NCI-H345 treated with DMSO at 0.1 percent for 48 hours (cell line): ENCODE measurements around the gene GAB1.

ENCODE experiments used
- DNase-seq: peaks from one replicate; lab custom pipeline; 2025; ENCODE audit not compliant: unreplicated experiment; lab: John Stamatoyannopoulos, UW

GAB1 gene

GRCh38 chr4:143383005-143383574 is 46.4 kb downstream of the GAB1 start:
- DNase-seq = no peak

DNA sequence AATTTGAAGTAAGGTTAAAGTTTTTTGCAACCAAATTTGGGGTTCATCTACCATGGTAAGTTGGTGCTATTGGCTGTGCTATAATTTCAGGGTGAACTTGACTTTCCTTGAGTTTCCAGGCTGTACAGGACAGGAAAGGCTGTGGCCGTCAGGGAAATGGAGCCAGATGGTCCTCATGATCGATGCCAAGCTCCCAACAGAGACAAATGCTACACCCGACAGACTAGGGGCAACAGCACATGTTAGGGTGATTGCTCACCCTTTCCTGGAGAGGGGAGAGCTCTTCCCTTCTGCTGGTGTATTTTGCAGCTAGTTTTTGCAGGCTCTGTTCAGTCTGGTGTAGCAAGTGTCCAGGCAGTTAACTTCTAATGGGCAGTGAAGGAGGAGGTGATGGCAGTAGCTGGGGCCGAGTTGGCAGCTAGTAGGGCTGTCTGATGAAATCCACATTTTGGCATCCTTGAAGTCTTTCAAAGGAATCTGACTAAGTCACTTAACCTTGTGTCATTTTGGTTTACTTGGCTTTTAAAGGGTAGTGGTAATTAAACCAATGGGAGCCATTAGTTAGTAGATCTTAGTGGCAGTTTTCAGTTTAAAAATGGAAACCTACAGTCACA is 47.8 kb downstream of the GAB1 start:
- no peak for DNase-seq

DNA sequence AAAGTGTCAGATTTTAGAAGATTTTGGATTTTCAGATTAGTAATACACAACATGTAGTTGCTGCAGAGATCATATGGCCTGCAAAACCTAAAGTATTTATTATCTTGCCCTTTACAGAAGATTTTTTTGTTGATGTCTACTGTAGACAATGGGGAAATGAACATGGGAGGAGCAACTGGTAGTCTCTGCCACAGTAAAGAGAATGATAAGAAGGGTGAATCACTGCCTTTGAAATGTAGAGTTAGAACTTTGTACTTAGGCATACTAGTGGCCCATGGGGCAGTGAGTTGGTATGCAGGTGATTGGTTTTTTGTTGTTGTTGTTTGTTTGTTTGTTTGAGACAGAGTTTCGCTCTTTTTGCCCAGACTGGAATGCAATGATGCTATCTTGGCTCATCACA is 50.1 kb downstream of the GAB1 start:
- DNase-seq = no peak

DNA sequence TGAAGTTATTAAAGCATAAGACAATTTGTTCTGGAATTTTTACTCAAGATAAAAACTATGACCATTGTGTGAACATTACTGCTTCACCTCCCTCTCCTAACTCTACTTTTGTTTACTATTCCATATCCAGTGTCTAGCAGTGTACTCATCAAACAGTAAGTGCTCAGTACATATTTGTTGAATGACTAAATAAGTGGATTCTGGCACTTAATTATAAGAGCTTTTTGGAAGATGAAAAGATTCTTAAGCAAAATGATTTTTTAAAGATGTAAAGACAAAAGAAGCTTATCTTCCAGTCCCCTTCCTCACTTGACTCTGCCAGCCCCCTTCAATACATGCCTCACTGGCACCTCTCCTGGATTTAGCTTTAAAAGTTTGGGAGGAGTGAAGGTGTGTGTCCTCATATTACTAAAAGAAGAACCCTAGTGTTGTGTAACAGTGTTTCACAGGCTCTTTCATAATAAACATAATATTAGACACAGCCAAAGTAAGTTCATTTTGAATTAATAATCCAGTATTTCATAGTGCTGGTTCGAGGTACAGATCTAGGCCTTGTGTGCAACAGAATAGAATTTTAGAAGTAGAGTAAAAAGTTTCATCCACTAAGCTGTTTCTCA is 53.0 kb downstream of the GAB1 start:
- DNase-seq = no peak

DNA sequence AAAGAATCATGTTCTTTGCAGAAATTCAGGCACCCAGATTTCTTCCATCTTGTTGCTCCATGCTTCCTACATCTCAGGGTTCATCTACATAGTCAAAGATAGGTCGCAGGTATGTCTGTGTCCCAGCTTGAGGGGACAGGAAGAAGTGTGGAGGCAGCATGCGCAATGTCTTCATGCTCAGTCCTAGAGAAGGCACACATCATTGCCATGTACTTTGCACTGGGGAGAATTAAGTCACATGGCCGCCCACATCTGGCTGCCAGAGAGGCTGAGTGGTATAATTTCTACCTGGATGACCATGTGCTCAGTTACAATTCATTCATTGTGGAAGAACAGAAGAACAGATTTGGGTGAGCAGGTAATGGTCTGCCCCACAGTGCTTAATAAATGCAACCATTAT is 54.1 kb downstream of the GAB1 start:
- no peak for DNase-seq

GRCh38 chr4:143391261-143391660 is 54.6 kb downstream of the GAB1 start:
- DNase-seq = no peak

DNA sequence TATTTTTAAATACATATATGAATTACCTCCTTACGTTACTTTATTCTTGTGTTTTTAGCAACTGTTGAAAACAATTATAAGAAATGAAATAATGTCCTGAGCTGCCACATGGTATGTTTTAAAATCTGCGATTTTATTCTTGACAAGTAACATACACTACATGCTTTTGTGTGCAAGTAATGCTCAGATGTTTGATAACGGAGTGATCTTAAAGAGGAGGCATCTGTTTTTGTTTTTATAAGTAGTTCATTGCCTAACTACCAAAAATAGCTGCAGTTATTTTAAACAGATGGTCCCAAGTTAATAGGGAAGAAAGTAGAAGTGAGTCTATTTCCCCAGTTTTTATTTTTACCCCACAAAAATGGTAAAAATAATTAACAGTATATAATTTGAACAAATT is 55.2 kb downstream of the GAB1 start:
- no peak for DNase-seq

- DNase-seq = no peak
These were observed 56.5 kb downstream of the GAB1 start for GRCh38 chr4:143393195-143393594.

DNA sequence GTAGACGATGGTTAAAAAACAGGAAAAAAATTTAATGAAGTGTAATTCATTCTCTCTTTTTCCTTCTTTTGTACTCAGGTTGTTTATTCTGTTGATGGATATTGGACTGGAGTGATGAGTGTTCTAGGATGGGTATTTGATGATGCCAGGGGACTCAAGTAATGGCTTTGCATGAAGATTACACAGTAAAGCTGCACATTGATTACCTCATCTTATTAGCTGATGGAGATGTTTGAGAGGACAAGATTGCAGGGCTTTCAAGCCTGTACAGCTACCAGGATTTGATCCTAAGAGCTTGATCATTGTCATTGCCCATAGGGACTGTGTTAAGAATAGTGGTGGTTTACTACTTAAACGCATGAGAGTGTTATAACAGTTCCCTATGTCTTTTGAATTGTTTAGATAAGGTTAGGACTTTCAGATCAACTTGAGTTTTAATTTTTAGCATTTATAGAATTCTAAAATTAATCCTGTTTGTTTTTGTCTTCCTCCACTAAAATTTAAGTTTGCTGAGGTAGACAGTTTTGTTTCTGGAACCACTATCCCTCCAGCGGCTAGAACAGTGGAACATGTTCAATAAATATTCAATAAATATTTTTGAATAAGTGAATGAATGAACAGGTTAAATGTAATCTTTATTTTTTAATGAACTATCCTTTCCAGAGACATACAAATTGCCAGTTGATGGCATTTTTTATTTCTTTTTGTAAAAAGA is 58.2 kb downstream of the GAB1 start:
- no peak for DNase-seq

GRCh38 chr4:143396695-143397094 is 60.0 kb downstream of the GAB1 start:
- DNase-seq = no peak

DNA sequence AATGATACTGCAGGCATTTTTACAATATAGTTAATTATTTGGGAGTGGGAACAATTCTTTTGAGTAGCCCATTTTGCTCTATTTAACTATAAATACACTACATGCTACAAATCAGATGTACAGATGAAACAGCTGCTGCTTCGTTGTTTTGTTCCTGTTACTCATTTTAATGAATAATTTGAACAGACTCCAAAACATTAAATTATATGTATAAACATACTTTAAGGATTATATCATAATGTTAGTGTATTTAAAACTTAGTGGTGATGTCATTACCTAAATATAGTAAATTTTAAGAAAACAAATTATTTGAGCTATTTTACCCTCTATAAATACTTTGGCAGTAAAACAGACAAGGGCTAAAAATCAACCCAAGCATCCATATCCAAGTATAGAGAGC is 60.7 kb downstream of the GAB1 start:
- DNase-seq = no peak

- no peak for DNase-seq
These were observed 61.2 kb downstream of the GAB1 start for GRCh38 chr4:143397887-143398286.

DNA sequence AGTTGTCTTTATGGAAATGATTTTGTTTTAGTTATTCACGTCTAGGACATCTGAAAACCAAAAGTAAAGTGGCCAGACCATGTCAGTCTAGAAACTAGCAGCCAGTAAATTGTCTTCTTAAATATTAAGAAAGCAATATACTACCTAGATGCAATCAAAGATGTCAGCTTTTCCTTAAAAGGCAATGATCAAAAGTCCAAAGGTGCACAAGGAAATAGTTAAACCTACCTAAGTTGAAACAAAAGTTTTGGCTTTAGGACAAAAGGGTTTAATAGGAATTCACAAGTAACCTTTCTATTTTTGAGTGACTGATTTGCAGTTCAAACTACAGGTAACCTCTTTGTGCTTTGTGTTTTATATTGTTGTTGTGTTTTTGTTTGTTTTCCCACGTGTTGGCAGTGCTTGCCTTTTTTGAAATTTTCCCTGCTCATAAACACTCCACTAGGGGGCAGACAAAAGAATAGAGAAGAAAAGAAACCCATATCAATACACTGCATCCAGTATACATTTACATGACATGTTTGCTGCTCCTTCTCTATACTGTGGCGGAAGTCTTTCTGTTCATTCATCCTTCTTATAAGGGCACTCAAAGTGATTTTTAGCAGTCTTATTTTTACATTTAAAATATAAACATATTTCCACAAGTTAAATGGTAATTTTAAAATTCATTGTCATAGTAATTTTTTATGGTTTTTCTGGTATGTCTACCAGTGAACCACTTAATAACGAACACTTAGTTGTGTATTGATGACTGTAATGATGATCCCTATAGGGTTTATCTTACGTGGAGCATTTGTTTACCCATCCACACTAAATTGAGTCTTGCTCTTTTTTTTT is 62.7 kb downstream of the GAB1 start:
- DNase-seq = no peak

DNA sequence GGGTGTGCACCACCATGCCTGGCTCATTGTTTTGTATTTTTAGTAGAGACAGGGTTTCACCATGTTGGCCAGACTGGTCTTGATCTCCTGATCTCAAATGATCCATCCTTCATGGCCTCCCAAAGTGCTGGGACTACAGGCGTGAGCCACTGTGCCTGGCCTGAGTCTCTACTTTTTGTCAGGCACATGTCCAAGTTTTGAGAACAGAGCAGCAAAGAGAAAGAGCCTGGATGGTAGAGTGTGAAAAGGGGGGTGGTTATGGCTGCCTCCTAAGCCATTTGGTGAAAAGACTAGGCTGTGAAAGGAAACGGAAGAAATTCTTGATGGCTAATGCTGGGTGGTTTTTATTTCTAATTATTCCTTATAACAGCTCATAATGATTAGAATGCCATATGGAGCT is 63.4 kb downstream of the GAB1 start:
- no peak for DNase-seq

- DNase-seq = no peak
These were observed 66.3 kb downstream of the GAB1 start for GRCh38 chr4:143402776-143403552.

GRCh38 chr4:143403553-143403820 is 66.8 kb downstream of the GAB1 start:
- DNase-seq = no peak

GRCh38 chr4:143404555-143404954 is 67.9 kb downstream of the GAB1 start:
- no peak for DNase-seq

DNA sequence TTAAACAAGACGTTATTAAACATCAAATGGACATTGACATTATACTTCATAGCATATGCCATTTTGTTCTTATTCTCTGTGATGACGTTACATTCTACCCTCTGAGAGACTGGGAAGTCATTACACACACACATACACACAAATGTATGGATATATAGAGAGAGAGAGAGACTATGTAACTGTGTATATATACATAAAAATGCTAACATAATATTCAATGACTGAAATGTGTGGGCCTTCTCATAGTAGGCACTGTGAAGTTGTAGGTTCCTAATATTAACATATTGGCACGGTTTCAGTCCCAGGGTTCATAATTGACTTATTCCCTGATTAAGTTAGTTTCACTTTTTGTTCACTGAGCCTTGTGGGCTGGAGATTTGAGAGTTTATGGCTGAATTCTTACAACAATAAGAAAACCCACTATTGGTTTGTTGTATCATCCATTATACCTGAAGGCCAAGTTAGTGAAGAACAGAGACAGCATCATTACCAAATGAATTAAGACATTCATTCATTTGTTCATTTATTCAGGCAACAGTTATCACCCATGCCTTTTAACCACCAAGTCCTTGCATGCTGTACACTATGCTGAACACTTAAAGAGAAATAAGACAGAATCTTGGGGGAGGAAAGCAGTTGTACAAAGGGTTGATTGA is 68.5 kb downstream of the GAB1 start:
- no peak for DNase-seq

GRCh38 chr4:143406523-143406922 is 69.8 kb downstream of the GAB1 start:
- no peak for DNase-seq

DNA sequence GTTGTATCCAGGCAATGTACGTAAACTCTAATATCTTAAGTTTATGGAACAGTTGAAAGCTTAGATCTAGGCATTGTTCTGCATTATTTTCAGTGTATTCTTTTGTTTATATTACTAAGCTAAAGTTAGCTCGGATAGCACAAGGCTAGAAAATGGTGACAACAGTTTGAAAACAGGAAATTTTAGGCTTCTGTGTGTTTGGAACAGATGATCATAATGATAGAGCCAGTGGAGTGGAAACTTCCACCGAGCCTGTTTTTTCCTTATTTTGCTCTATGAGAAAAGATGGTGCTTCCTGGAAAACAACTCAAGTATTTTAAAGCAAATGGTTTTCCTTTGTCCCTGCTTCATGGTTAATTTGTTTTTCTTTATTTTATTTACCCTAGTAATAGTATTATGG is 70.8 kb downstream of the GAB1 start:
- no peak for DNase-seq
